PC-9 (cell line): Measurements from ENCODE around the gene TAF6. TPM values are rescaled to one million over a fixed set of nuclear protein-coding genes. Genes with fewer than 3 reads are reported as not detected.

Experiments
- BruUV-seq: library from RNA; stranded (reverse); fragments of 400-500 nt; replicated peaks from 2 replicates; lab custom pipeline; 2021; lab: Mats Ljungman, UMichigan
- CTCF ChIA-PET: fragments of 300-600 bp; sonication (Branson Sonifier 250); formaldehyde crosslinking; loops from one replicate; lab custom pipeline; 2022; ENCODE audit warnings: antibody characterized with exemption; lab: Charles Lee
- POLR2A ChIA-PET: fragments of 300-600 bp; sonication (Branson Sonifier 250); formaldehyde crosslinking; loops from one replicate; lab custom pipeline; 2022; ENCODE audit warnings: antibody characterized with exemption; ENCODE audit not compliant: unreplicated experiment; lab: Charles Lee
- DNase-seq, 2 experiments: peaks; one replicate each; pipeline versions ENCODE4 v3.0.0 to v3.0.0-alpha.2; 2015 to 2022; ENCODE audit warnings: mixed read lengths in 1 of 2
- H2AFZ ChIP-seq: fragments of 200-600 bp; sonication (generic); 2 replicates; pipeline ENCODE4 v1.8.1; 2017; ENCODE audit warnings: antibody characterized with exemption
- H3F3A ChIP-seq: fragments of 200-600 bp; sonication (generic); 2 replicates; pipeline ENCODE4 v1.8.1; 2017; ENCODE audit warnings: antibody characterized with exemption, mild to moderate bottlenecking, low read depth; ENCODE audit not compliant: insufficient read depth
- H3K27ac ChIP-seq: fragments of 200-600 bp; sonication (generic); 2 replicates; pipeline ENCODE4 v1.6.1; 2016; ENCODE audit warnings: mixed run types
- H3K27me3 ChIP-seq: fragments of 200-600 bp; sonication (generic); 2 replicates; pipeline ENCODE4 v1.6.1; 2016; ENCODE audit warnings: low read depth, mixed run types; ENCODE audit not compliant: insufficient read depth
- H3K36me3 ChIP-seq: fragments of 200-600 bp; sonication (generic); 2 replicates; pipeline ENCODE4 v1.6.1; 2016; ENCODE audit warnings: low read depth, mixed run types
- H3K4me1 ChIP-seq: fragments of 200-600 bp; sonication (generic); replicated peaks from 2 replicates; pipeline ENCODE4 v1.6.1; 2016; ENCODE audit warnings: mixed run types; ENCODE audit not compliant: insufficient read depth
- H3K4me2 ChIP-seq: fragments of 200-600 bp; sonication (generic); 2 replicates; pipeline ENCODE4 v1.6.1; 2017; ENCODE audit warnings: mixed run types
- H3K4me3 ChIP-seq: fragments of 200-600 bp; sonication (generic); 2 replicates; pipeline ENCODE4 v1.6.1; 2016; ENCODE audit warnings: mixed run types
- H3K79me2 ChIP-seq: fragments of 200-600 bp; sonication (generic); 2 replicates; pipeline ENCODE4 v1.6.1; 2017; ENCODE audit warnings: low read depth, mixed run types
- H3K9me2 ChIP-seq: fragments of 200-600 bp; sonication (generic); 2 replicates; pipeline ENCODE4 v1.8.1; 2017; ENCODE audit warnings: mild to moderate bottlenecking; ENCODE audit not compliant: insufficient read depth
- H3K9me3 ChIP-seq: fragments of 200-600 bp; sonication (generic); 2 replicates; pipeline ENCODE4 v1.8.1; 2016; ENCODE audit warnings: low read depth; ENCODE audit not compliant: insufficient read depth
- H4K20me1 ChIP-seq: fragments of 200-600 bp; sonication (generic); 2 replicates; pipeline ENCODE4 v1.8.1; 2017; ENCODE audit not compliant: insufficient read depth
- CTCF ChIP-seq: fragments of 200-600 bp; sonication (generic); conservative IDR thresholded peaks from 2 replicates; pipeline ENCODE4 v1.6.1; 2017; ENCODE audit warnings: mixed run types, antibody characterized with exemption, mild to moderate bottlenecking, moderate library complexity
- EZH2 ChIP-seq: fragments of 200-600 bp; sonication (generic); IDR thresholded peaks from 2 replicates; pipeline ENCODE4 v1.8.0; 2017; ENCODE audit warnings: antibody characterized with exemption, low read depth
- intact Hi-C: fragments of 100-400 bp; cut with micrococcal nuclease; formaldehyde crosslinking; loops from one replicate; pipeline ENCODE4 v1.10.0; 2022; ENCODE audit not compliant: unreplicated experiment
- total RNA-seq: library from RNA; stranded (reverse); gene quantifications from 2 replicates; pipeline ENCODE4 v1.2.3, GENCODE V29; 2021

TAF6 gene
- total RNA-seq, 1 experiment from 2014 or later: 91.4 TPM

- H3K27ac ChIP-seq: no peak overlapping the region
- no peaks in the 10 kb centered on the region for H3K9me2 ChIP-seq
- ChIA-PET POLR2A (no interaction called here), CTCF (interaction anchor here (0.6 kb wide), 1 partner anchor 8 kb away, joined by 6 read pairs; no protein-coding TSS in a partner anchor)
- no peak for DNase-seq
- no peaks in the 10 kb centered on the region for H3K4me1 ChIP-seq
- no peak overlapping the region for H3K4me3 ChIP-seq
- no peaks in the 10 kb centered on the region for H3K79me2 ChIP-seq
- TF ChIP-seq CTCF (no peak), EZH2 (no peak)
- no peak overlapping the region for H2AFZ ChIP-seq
- no peaks in the 10 kb centered on the region; the same call in 1 of the 2 replicates for H3F3A ChIP-seq
- intact Hi-C loops: no loop called here
- no peak overlapping the region for H3K4me2 ChIP-seq
- no peaks in the 10 kb centered on the region for H4K20me1 ChIP-seq
- H3K36me3 ChIP-seq: peaks cover 4% of the 10 kb centered on the region
- no peaks in the 10 kb centered on the region for H3K27me3 ChIP-seq
- TSS peak; percentile 16 for BruUV-seq
- H3K9me3 ChIP-seq: no peaks in the 10 kb centered on the region
Observed at GRCh38 chr7:100111156-100111555, 8.0 kb downstream of the TAF6 start.

GRCh38 chr7:100109521-100110163 is 9.5 kb downstream of the TAF6 start:
- Histone ChIP-seq H3K4me2 (no peak overlapping the region), H3K27ac (no peak overlapping the region), H4K20me1 (no peaks in the 10 kb centered on the region), H3K9me2 (no peaks in the 10 kb centered on the region), H3K4me1 (no peaks in the 10 kb centered on the region), H3K4me3 (no peak overlapping the region), H2AFZ (no peak overlapping the region), H3K9me3 (no peaks in the 10 kb centered on the region), H3K79me2 (no peaks in the 10 kb centered on the region), H3K27me3 (no peaks in the 10 kb centered on the region), H3F3A (no peaks in the 10 kb centered on the region; the same call in 1 of the 2 replicates), H3K36me3 (peaks cover 4% of the 10 kb centered on the region)
- no peak for DNase-seq
- CTCF ChIA-PET: no interaction called here
- no peak for TF ChIP-seq CTCF
- no peak for TF ChIP-seq EZH2
- no TSS peak for BruUV-seq
- POLR2A ChIA-PET: no interaction called here
- intact Hi-C loops: no loop called here

- Histone ChIP-seq H4K20me1 (no peaks in the 10 kb centered on the region), H2AFZ (no peak overlapping the region), H3K4me1 (no peaks in the 10 kb centered on the region), H3K9me2 (no peaks in the 10 kb centered on the region), H3K27ac (no peak overlapping the region), H3K27me3 (no peaks in the 10 kb centered on the region), H3K4me2 (no peak overlapping the region), H3K4me3 (no peak overlapping the region), H3F3A (no peaks in the 10 kb centered on the region; the same call in 1 of the 2 replicates), H3K36me3 (peaks cover 4% of the 10 kb centered on the region), H3K79me2 (no peaks in the 10 kb centered on the region), H3K9me3 (no peaks in the 10 kb centered on the region)
- TF ChIP-seq CTCF (no peak), EZH2 (no peak)
- POLR2A ChIA-PET: no interaction called here
- no peak for DNase-seq
- CTCF ChIA-PET: no interaction called here
- BruUV-seq: no TSS peak
- intact Hi-C loops: no loop called here
Observed at GRCh38 chr7:100107890-100108289, 11.3 kb downstream of the TAF6 start.
